Measurements from ENCODE around the gene NUDT10. TPM values are rescaled to one million over a fixed set of nuclear protein-coding genes. Genes with fewer than 3 reads are reported as not detected.
"Not testable (repeated sequence)": the region's sequence is repeated elsewhere in the genome, so short reads cannot be mapped to it uniquely, and the experiment has no call there.

The NUDT10 gene
- under 1 TPM; 0.12 to 0.34 TPM for total RNA-seq
- 10 to 100 TPM in 1 of 6 donors, 1 to 10 TPM in 5; 5.3 to 10.6 (median 7.5) TPM for polyA plus RNA-seq (ENCODE audit: insufficient read length in 6 of 6)
- long read RNA-seq, donor 1, transcript NUDT10-201 (2 exons, 1,917 nt) = major isoform, 5 of 5 reads
- long read RNA-seq, donor 1, partial matches to known transcripts = 0 of 5 reads
- long read RNA-seq, donor 1, other reads (novel, unspliced or antisense) = 0 of 5 reads
- long read RNA-seq, donor 2, partial matches to known transcripts = 0 of 2 reads
- long read RNA-seq, donor 2, other reads (novel, unspliced or antisense) = 0 of 2 reads
- long read RNA-seq, donor 3, partial matches to known transcripts = 0 of 2 reads
- long read RNA-seq, donor 3, other reads (novel, unspliced or antisense) = 0 of 2 reads
- long read RNA-seq, donor 4 = 0 reads
- long read RNA-seq, donor 5, partial matches to known transcripts = 0 of 3 reads
- long read RNA-seq, donor 5, other reads (novel, unspliced or antisense) = 0 of 3 reads
- long read RNA-seq, donor 6, partial matches to known transcripts = 11 of 15 reads
- long read RNA-seq, donor 6, other reads (novel, unspliced or antisense) = 0 of 15 reads
- long read RNA-seq, donor 7, partial matches to known transcripts = 0 of 1 reads
- long read RNA-seq, donor 7, other reads (novel, unspliced or antisense) = 0 of 1 reads
- long read RNA-seq, donor 8, partial matches to known transcripts = 0 of 1 reads
- long read RNA-seq, donor 8, other reads (novel, unspliced or antisense) = 0 of 1 reads
- long read RNA-seq, donor 9 = 0 reads
- long read RNA-seq, donor 10 = 0 reads
- long read RNA-seq, donor 11, transcript NUDT10-201 (2 exons, 1,917 nt) = major isoform, 12 of 12 reads
- long read RNA-seq, donor 11, partial matches to known transcripts = 0 of 12 reads
- long read RNA-seq, donor 11, other reads (novel, unspliced or antisense) = 0 of 12 reads
- long read RNA-seq, donor 12, partial matches to known transcripts = 0 of 3 reads
- long read RNA-seq, donor 12, other reads (novel, unspliced or antisense) = 0 of 3 reads

DNA sequence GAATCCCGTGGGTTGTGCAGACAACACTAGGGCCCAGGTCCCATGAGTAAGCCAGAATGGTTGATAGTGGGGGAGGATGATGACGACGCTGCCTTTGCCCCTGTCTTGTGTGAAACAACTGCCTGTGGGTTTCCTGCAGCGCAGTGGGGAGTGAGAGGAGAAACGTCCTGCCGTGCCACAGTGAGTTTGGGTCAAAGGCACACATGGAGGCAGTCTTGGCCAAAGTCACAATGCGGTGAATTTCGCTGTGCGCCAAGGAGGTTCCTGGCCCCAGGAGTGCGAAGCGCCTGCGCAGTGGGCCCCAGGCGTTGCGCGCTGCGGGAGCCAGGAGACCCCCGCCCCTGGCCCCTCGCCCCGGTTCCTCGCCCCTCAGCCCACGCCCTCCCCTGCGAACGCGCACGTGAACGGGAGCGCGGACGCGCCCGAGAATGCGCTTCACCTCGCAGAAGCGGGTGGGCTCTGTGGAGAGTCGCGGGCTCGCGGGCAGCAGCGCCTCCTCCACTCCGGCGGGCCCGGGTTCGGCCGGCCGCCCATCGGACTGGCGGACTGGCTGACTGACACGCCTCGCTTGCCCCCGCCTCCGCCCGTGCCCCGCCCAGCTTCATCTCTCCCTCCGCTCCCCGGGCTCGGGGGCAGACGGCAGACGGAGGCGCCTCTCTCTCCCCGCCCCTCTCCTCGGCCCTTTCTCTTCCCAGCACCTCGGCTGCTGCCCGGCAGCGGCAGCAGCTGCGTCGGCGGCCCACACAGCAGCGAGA is at the start of gene NUDT10:
Gene NUDT10, plus strand, starts transcription at position 635 of the 755 bp plus-strand sequence. CDS start 144 bp downstream, outside the sequence.
- ATAC-seq = peak; percentile 86
- no peak for TF ChIP-seq CTCF (IDR thresholded peaks at IDR 0.05)
- Histone ChIP-seq H3K36me3 (no peaks in the 10 kb centered on the region), H3K27me3 (peaks cover 6 to 12% of the 10 kb centered on the region in 2 donors), H3K9me3 (no peaks in the 10 kb centered on the region), H3K4me3 (peak within 1 kb of the TSS; percentile 19 to 30), H3K4me1 (no peaks in the 10 kb centered on the region), H3K27ac (no peak within 1 kb of the TSS)
- intact Hi-C loops (cut with DNase I) = no loop called here
- peak; percentile 35 to 79 (median 52) for DNase-seq

- no peaks in the 10 kb centered on the region for H3K27me3 ChIP-seq
- H3K4me3 ChIP-seq = no peak overlapping the region
- H3K27ac ChIP-seq = no peak overlapping the region
- H3K4me1 ChIP-seq = no peaks in the 10 kb centered on the region
- DNase-seq (no peak), ATAC-seq (no peak)
- intact Hi-C loops (cut with DNase I) = no loop called here
- no peaks in the 10 kb centered on the region for H3K36me3 ChIP-seq
- TF ChIP-seq CTCF (IDR thresholded peaks at IDR 0.05) = no peak
- no peaks in the 10 kb centered on the region for H3K9me3 ChIP-seq
Observed at GRCh38 chrX:51292421-51292820, 40.2 kb upstream of the NUDT10 start.

- no peak for DNase-seq
- H3K9me3 ChIP-seq = no peaks in the 10 kb centered on the region
- H3K36me3 ChIP-seq = no peaks in the 10 kb centered on the region
- no peaks in the 10 kb centered on the region for H3K27me3 ChIP-seq
- ATAC-seq = no peak
- no peak overlapping the region for H3K27ac ChIP-seq
- TF ChIP-seq CTCF (IDR thresholded peaks at IDR 0.05) = no peak
- H3K4me3 ChIP-seq = no peak overlapping the region
- no peaks in the 10 kb centered on the region for H3K4me1 ChIP-seq
- intact Hi-C loops (cut with DNase I) = no loop called here
Observed at GRCh38 chrX:51296138-51296537, 36.5 kb upstream of the NUDT10 start.

DNA sequence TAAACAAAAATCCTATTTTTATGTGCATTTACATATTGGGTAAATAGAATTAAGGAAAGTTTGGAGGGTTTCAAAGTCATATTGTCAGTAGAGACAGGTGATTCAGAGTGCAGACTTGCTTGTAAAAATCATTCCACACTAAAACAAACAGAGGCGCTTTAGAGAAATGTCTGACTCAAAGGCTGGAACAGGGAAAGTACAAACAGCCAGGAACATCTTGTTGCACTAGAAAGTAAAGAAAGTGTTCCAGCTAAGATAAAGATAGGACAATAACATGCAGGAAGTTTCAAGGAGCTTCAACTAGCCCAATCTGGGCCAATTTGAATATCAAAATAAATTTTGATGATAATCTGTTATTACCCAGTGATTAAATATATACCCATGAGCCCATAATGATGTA is 16.4 kb upstream of the NUDT10 start:
- TF ChIP-seq CTCF (IDR thresholded peaks at IDR 0.05) = no peak
- Histone ChIP-seq H3K9me3 (no peaks in the 10 kb centered on the region), H3K4me1 (no peaks in the 10 kb centered on the region), H3K27me3 (no peaks in the 10 kb centered on the region), H3K4me3 (no peak overlapping the region), H3K36me3 (no peaks in the 10 kb centered on the region), H3K27ac (no peak overlapping the region)
- no peak for DNase-seq
- intact Hi-C loops (cut with DNase I) = no loop called here
- no peak for ATAC-seq

DNA sequence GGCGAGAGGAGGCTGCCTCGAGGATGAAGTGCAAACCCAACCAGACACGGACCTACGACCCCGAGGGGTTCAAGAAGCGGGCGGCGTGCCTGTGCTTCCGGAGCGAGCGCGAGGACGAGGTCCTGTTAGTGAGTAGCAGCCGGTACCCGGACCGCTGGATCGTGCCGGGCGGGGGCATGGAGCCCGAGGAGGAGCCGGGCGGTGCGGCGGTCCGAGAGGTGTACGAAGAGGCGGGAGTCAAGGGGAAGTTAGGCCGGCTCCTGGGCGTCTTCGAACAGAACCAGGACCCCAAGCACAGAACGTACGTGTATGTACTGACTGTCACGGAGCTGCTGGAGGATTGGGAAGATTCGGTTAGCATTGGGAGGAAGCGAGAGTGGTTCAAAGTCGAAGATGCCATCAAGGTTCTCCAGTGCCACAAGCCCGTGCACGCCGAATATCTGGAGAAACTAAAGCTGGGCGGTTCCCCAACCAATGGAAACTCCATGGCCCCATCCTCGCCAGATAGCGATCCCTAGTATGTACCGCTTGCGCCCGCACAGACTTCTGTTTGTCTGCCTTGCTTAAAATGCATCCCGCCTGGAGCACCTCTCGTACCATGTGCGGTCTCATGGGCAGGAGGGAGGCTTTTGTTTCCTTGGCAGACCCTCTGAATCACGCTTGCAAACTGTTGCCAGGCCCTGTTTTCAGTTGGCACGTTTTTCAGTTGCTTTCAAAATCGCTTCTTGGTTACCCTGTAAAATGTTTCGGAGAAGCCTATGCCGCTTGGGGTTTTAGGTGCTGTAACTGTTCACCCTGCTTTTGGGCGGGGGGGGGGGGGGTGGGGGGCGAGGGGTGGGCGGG is 542 bp downstream of the NUDT10 start:
- ATAC-seq = peak; percentile 38
- H3K36me3 ChIP-seq; intact Hi-C loops (cut with DNase I); H3K9me3 ChIP-seq; H3K4me1 ChIP-seq; H3K27ac ChIP-seq: not testable (repeated sequence)
- DNase-seq = peak in 1 of 4 donors; percentile 4
- Histone ChIP-seq H3K4me3 (peak overlapping the region; percentile 19 to 30), H3K27me3 (peaks cover 6 to 12% of the 10 kb centered on the region in 2 donors)
